ENCODE measurements around the gene PCSK5. TPM values are rescaled to one million over a fixed set of nuclear protein-coding genes. Genes with fewer than 3 reads are reported as not detected.

The PCSK5 gene
- total RNA-seq, 5 donors from 2014 or later (not counting 1 experiment from before 2014, with no cell fraction given), result 9.1 to 24.1 (median 12.7) TPM

- ChIA-PET POLR2A (no interaction called here), CTCF (interaction anchor here in 1 of 2 donors (0.5 kb wide), 1 partner anchor 417 kb away, joined by 4 read pairs; no protein-coding TSS in a partner anchor)
- Histone ChIP-seq H3K9me3 (no peaks in the 10 kb centered on the region), H3K4me3 (ENCODE audit: control insufficient read depth in 1 of 2, extremely low read depth in 1 of 2, low read length in 1 of 2) (no peak overlapping the region), H3K4me1 (ENCODE audit: control insufficient read depth in 1 of 2, extremely low read depth in 1 of 2, insufficient read depth in 2 of 2, low read length in 2 of 2) (no peaks in the 10 kb centered on the region), H3K36me3 (ENCODE audit: control insufficient read depth in 2 of 2, extremely low read depth in 1 of 2, insufficient read depth in 1 of 2, low read length in 1 of 2) (no peaks in the 10 kb centered on the region), H3K27ac (ENCODE audit: low read length) (no peak overlapping the region), H3K27me3 (replicated peaks in 1 of 2; ENCODE audit: control insufficient read depth in 2 of 2, extremely low read depth in 1 of 2, insufficient read depth in 2 of 2, low read length in 1 of 2) (peaks cover 0 to 11% of the 10 kb centered on the region in 2 experiments)
- no peaks in the 10 kb centered on the region for H3K9me3 Mint-ChIP-seq
- peaks cover 0 to 4% of the 10 kb centered on the region in 2 donors for H3K27me3 Mint-ChIP-seq
- no peaks in the 10 kb centered on the region for H3K4me1 Mint-ChIP-seq
- no peak overlapping the region for H3K4me3 Mint-ChIP-seq
- no peaks in the 10 kb centered on the region for H3K36me3 Mint-ChIP-seq
- ATAC-seq (replicated peaks in 1 of 4) (no peak), DNase-seq (no peak)
- 100% methylated on average over 2 of the region's 2 CpGs for WGBS (ENCODE audit: insufficient coverage)
- H3K27ac Mint-ChIP-seq, result no peak overlapping the region
Measured at GRCh38 chr9:76216161-76216649, 325.7 kb downstream of the PCSK5 start.

GRCh38 chr9:76218117-76218885, 327.8 kb downstream of the PCSK5 start:
- no peak overlapping the region for H3K27ac Mint-ChIP-seq
- CTCF ChIA-PET, result no interaction called here

GRCh38 chr9:76218886-76219445, 328.5 kb downstream of the PCSK5 start:
- no peak overlapping the region for H3K27ac ChIP-seq (ENCODE audit: low read length)
- H3K27me3 ChIP-seq (replicated peaks in 1 of 2; ENCODE audit: control insufficient read depth in 2 of 2, extremely low read depth in 1 of 2, insufficient read depth in 2 of 2, low read length in 1 of 2), result peaks cover 0 to 11% of the 10 kb centered on the region in 2 experiments
- POLR2A ChIA-PET, result no interaction called here
- CTCF ChIA-PET, result no interaction called here
- Mint-ChIP-seq H3K27me3 (peaks cover 0 to 4% of the 10 kb centered on the region in 2 donors), H3K36me3 (no peaks in the 10 kb centered on the region), H3K9me3 (no peaks in the 10 kb centered on the region), H3K27ac (no peak overlapping the region), H3K4me3 (no peak overlapping the region), H3K4me1 (no peaks in the 10 kb centered on the region)
- H3K4me1 ChIP-seq (ENCODE audit: control insufficient read depth in 1 of 2, extremely low read depth in 1 of 2, insufficient read depth in 2 of 2, low read length in 2 of 2), result no peaks in the 10 kb centered on the region
- H3K9me3 ChIP-seq, result no peaks in the 10 kb centered on the region
- no peak for ATAC-seq (replicated peaks in 1 of 4)
- 78% methylated on average over 7 of the region's 9 CpGs for WGBS (ENCODE audit: insufficient coverage)
- H3K4me3 ChIP-seq (ENCODE audit: control insufficient read depth in 1 of 2, extremely low read depth in 1 of 2, low read length in 1 of 2), result no peak overlapping the region
- no peak for DNase-seq
- no peaks in the 10 kb centered on the region for H3K36me3 ChIP-seq (ENCODE audit: control insufficient read depth in 2 of 2, extremely low read depth in 1 of 2, insufficient read depth in 1 of 2, low read length in 1 of 2)

More at GRCh38 chr9:76218117-76218885, 327.8 kb downstream of the PCSK5 start:
- H3K27me3 ChIP-seq (replicated peaks in 1 of 2; ENCODE audit: control insufficient read depth in 2 of 2, extremely low read depth in 1 of 2, insufficient read depth in 2 of 2, low read length in 1 of 2), result peaks cover 0 to 11% of the 10 kb centered on the region in 2 experiments
- no peaks in the 10 kb centered on the region for H3K4me1 Mint-ChIP-seq
- H3K4me3 Mint-ChIP-seq, result no peak overlapping the region
- WGBS (ENCODE audit: insufficient coverage), result 81% methylated on average over 6 of the region's 9 CpGs
- no peak overlapping the region for H3K27ac ChIP-seq (ENCODE audit: low read length)
- H3K27me3 Mint-ChIP-seq, result peaks cover 0 to 4% of the 10 kb centered on the region in 2 donors
- no peaks in the 10 kb centered on the region for H3K36me3 ChIP-seq (ENCODE audit: control insufficient read depth in 2 of 2, extremely low read depth in 1 of 2, insufficient read depth in 1 of 2, low read length in 1 of 2)
- ATAC-seq (replicated peaks in 1 of 4) (no peak), DNase-seq (no peak)
- H3K9me3 ChIP-seq, result no peaks in the 10 kb centered on the region
- POLR2A ChIA-PET, result no interaction called here
- H3K4me3 ChIP-seq (ENCODE audit: control insufficient read depth in 1 of 2, extremely low read depth in 1 of 2, low read length in 1 of 2), result no peak overlapping the region
- H3K9me3 Mint-ChIP-seq, result no peaks in the 10 kb centered on the region
- H3K36me3 Mint-ChIP-seq, result no peaks in the 10 kb centered on the region
- no peaks in the 10 kb centered on the region for H3K4me1 ChIP-seq (ENCODE audit: control insufficient read depth in 1 of 2, extremely low read depth in 1 of 2, insufficient read depth in 2 of 2, low read length in 2 of 2)

GRCh38 chr9:76219560-76220151, 329.2 kb downstream of the PCSK5 start:
- Mint-ChIP-seq H3K36me3 (no peaks in the 10 kb centered on the region), H3K4me3 (no peak overlapping the region), H3K27ac (no peak overlapping the region), H3K9me3 (no peaks in the 10 kb centered on the region), H3K4me1 (no peaks in the 10 kb centered on the region), H3K27me3 (peaks cover 0 to 4% of the 10 kb centered on the region in 2 donors)
- H3K27ac ChIP-seq (ENCODE audit: low read length), result no peak overlapping the region
- CTCF ChIA-PET, result no interaction called here
- POLR2A ChIA-PET, result no interaction called here
- H3K36me3 ChIP-seq (ENCODE audit: control insufficient read depth in 2 of 2, extremely low read depth in 1 of 2, insufficient read depth in 1 of 2, low read length in 1 of 2), result no peaks in the 10 kb centered on the region
- no peak for DNase-seq
- 73% methylated on average over 3 of the region's 11 CpGs for WGBS (ENCODE audit: insufficient coverage)
- no peak overlapping the region for H3K4me3 ChIP-seq (ENCODE audit: control insufficient read depth in 1 of 2, extremely low read depth in 1 of 2, low read length in 1 of 2)
- peaks cover 0 to 11% of the 10 kb centered on the region in 2 experiments for H3K27me3 ChIP-seq (replicated peaks in 1 of 2; ENCODE audit: control insufficient read depth in 2 of 2, extremely low read depth in 1 of 2, insufficient read depth in 2 of 2, low read length in 1 of 2)
- no peak for ATAC-seq (replicated peaks in 1 of 4)
- H3K9me3 ChIP-seq, result no peaks in the 10 kb centered on the region
- H3K4me1 ChIP-seq (ENCODE audit: control insufficient read depth in 1 of 2, extremely low read depth in 1 of 2, insufficient read depth in 2 of 2, low read length in 2 of 2), result no peaks in the 10 kb centered on the region

GRCh38 chr9:76221423-76221822, 330.9 kb downstream of the PCSK5 start:
- Mint-ChIP-seq H3K4me1 (no peaks in the 10 kb centered on the region), H3K9me3 (no peaks in the 10 kb centered on the region), H3K4me3 (no peak overlapping the region), H3K27ac (no peak overlapping the region), H3K36me3 (no peaks in the 10 kb centered on the region), H3K27me3 (peaks cover 0 to 4% of the 10 kb centered on the region in 2 donors)
- ATAC-seq (replicated peaks in 1 of 4) (no peak), DNase-seq (no peak)
- H3K27me3 ChIP-seq (replicated peaks in 1 of 2; ENCODE audit: control insufficient read depth in 2 of 2, extremely low read depth in 1 of 2, insufficient read depth in 2 of 2, low read length in 1 of 2), result peaks cover 0 to 4% of the 10 kb centered on the region in 2 experiments
- no peaks in the 10 kb centered on the region for H3K36me3 ChIP-seq (ENCODE audit: control insufficient read depth in 2 of 2, extremely low read depth in 1 of 2, insufficient read depth in 1 of 2, low read length in 1 of 2)
- 78% methylated on average over 3 of the region's 6 CpGs for WGBS (ENCODE audit: insufficient coverage)
- no peaks in the 10 kb centered on the region for H3K9me3 ChIP-seq
- H3K27ac ChIP-seq (ENCODE audit: low read length), result no peak overlapping the region
- ChIA-PET POLR2A (no interaction called here), CTCF (interaction anchor here in 1 of 2 donors (0.6 kb wide), 1 partner anchor 149 kb away, joined by 3 read pairs; no protein-coding TSS in a partner anchor)
- H3K4me1 ChIP-seq (ENCODE audit: control insufficient read depth in 1 of 2, extremely low read depth in 1 of 2, insufficient read depth in 2 of 2, low read length in 2 of 2), result no peaks in the 10 kb centered on the region
- H3K4me3 ChIP-seq (ENCODE audit: control insufficient read depth in 1 of 2, extremely low read depth in 1 of 2, low read length in 1 of 2), result no peak overlapping the region

GRCh38 chr9:76223749-76224340, 333.4 kb downstream of the PCSK5 start:
- H3K9me3 ChIP-seq, result no peaks in the 10 kb centered on the region
- H3K4me3 Mint-ChIP-seq, result no peak overlapping the region
- H3K27me3 ChIP-seq (replicated peaks in 1 of 2; ENCODE audit: control insufficient read depth in 2 of 2, extremely low read depth in 1 of 2, insufficient read depth in 2 of 2, low read length in 1 of 2), result no peaks in the 10 kb centered on the region
- ChIA-PET CTCF (no interaction called here), POLR2A (no interaction called here)
- WGBS (ENCODE audit: insufficient coverage), result no CpG with 5 or more reads among the region's 3 CpGs
- H3K27ac Mint-ChIP-seq, result no peak overlapping the region
- H3K27ac ChIP-seq (ENCODE audit: low read length), result no peak overlapping the region
- H3K36me3 ChIP-seq (ENCODE audit: control insufficient read depth in 2 of 2, extremely low read depth in 1 of 2, insufficient read depth in 1 of 2, low read length in 1 of 2), result no peaks in the 10 kb centered on the region
- no peaks in the 10 kb centered on the region for H3K4me1 ChIP-seq (ENCODE audit: control insufficient read depth in 1 of 2, extremely low read depth in 1 of 2, insufficient read depth in 2 of 2, low read length in 2 of 2)
- no peak for ATAC-seq (replicated peaks in 1 of 4)
- no peaks in the 10 kb centered on the region for H3K4me1 Mint-ChIP-seq
- H3K36me3 Mint-ChIP-seq, result no peaks in the 10 kb centered on the region
- no peak for DNase-seq
- no peaks in the 10 kb centered on the region for H3K9me3 Mint-ChIP-seq
- no peak overlapping the region for H3K4me3 ChIP-seq (ENCODE audit: control insufficient read depth in 1 of 2, extremely low read depth in 1 of 2, low read length in 1 of 2)
- H3K27me3 Mint-ChIP-seq, result peaks cover 0 to 1% of the 10 kb centered on the region in 2 donors
